KMS-11 (cell line): ENCODE data around the gene LARP4B.

Experiments used
- H2AFZ ChIP-seq: fragments of 200-600 bp; sonication (generic); 2 replicates; pipeline ENCODE4 v1.6.1; 2016; ENCODE audit warnings: antibody characterized with exemption, mixed run types, low read depth
- H3K27ac ChIP-seq: fragments of 200-600 bp; sonication (generic); 2 replicates; pipeline ENCODE4 v1.6.1; 2016; ENCODE audit warnings: mild to moderate bottlenecking, mixed run types
- H3K27me3 ChIP-seq: fragments of 200-600 bp; sonication (generic); 2 replicates; pipeline ENCODE4 v1.6.1; 2017; ENCODE audit warnings: mild to moderate bottlenecking, low read depth, mixed run types, moderate library complexity; ENCODE audit not compliant: insufficient read depth
- H3K36me3 ChIP-seq: fragments of 200-600 bp; sonication (generic); 2 replicates; pipeline ENCODE4 v1.6.1; 2017; ENCODE audit warnings: mild to moderate bottlenecking, mixed run types; ENCODE audit not compliant: insufficient read depth
- H3K4me1 ChIP-seq: fragments of 200-600 bp; sonication (generic); 2 replicates; pipeline ENCODE4 v1.6.1; 2016; ENCODE audit warnings: mild to moderate bottlenecking, low read depth, mixed run types; ENCODE audit not compliant: poor library complexity, severe bottlenecking
- H3K4me2 ChIP-seq: fragments of 200-600 bp; sonication (generic); 2 replicates; pipeline ENCODE4 v1.7.0; 2016; ENCODE audit warnings: mild to moderate bottlenecking, mixed run types
- H3K4me3 ChIP-seq: fragments of 200-600 bp; sonication (generic); IDR thresholded peaks from 2 replicates; pipeline ENCODE4 v1.6.1; 2017; ENCODE audit warnings: low read depth, low read length, mixed read lengths; ENCODE audit not compliant: insufficient read depth
- H3K79me2 ChIP-seq: fragments of 200-600 bp; sonication (generic); 2 replicates; pipeline ENCODE4 v1.6.1; 2016; ENCODE audit warnings: low read depth, mixed run types; ENCODE audit not compliant: insufficient read depth
- H3K9ac ChIP-seq: fragments of 200-600 bp; sonication (generic); 2 replicates; pipeline ENCODE4 v1.6.1; 2016; ENCODE audit warnings: mild to moderate bottlenecking, mixed run types
- H4K20me1 ChIP-seq: fragments of 200-600 bp; sonication (generic); 2 replicates; pipeline ENCODE4 v1.6.1; 2016; ENCODE audit warnings: mild to moderate bottlenecking, mixed run types; ENCODE audit not compliant: insufficient read depth
- TF ChIP-seq, protein P1 (sequence below): fragments of 200-600 bp; sonication (generic); conservative IDR thresholded peaks from 2 replicates; pipeline ENCODE4 v1.6.1; 2017; ENCODE audit warnings: low read depth, mild to moderate bottlenecking, antibody characterized with exemption, low read length, moderate library complexity, mixed read lengths

The LARP4B gene

DNA sequence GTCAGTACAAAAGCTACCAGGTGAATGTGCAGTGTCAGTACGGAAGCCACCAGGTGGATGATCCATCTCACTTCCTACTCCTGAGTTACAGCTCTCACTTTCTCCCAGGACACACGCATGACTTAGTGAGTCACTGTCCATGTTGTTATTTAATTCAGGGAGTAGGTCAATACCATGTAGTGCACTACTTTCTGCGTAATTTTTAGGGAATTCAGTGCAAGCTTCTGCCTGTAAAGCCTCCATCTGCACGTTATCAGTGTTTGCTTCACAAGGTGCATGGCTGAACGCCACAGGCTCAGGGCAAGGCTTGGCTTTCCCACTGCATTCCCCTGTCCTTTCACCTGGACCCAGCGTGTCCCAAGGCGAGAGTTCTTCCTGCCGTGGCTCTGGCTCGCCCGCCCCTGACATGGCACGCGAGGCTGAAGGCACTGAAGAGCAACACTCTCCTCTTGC, 59.5 kb downstream of the LARP4B start:
- Histone ChIP-seq H3K4me1 (peaks cover 15% of the 10 kb centered on the region), H4K20me1 (peaks cover 5% of the 10 kb centered on the region; the same call in 1 of the 2 replicates), H3K4me2 (no peak overlapping the region), H3K36me3 (no peaks in the 10 kb centered on the region; the same call in 1 of the 2 replicates), H3K79me2 (peaks cover 80% of the 10 kb centered on the region), H2AFZ (no peak overlapping the region), H3K27me3 (no peaks in the 10 kb centered on the region), H3K9ac (no peak overlapping the region), H3K27ac (no peak overlapping the region), H3K4me3 (no peak overlapping the region)
- TF ChIP-seq, protein P1, sequence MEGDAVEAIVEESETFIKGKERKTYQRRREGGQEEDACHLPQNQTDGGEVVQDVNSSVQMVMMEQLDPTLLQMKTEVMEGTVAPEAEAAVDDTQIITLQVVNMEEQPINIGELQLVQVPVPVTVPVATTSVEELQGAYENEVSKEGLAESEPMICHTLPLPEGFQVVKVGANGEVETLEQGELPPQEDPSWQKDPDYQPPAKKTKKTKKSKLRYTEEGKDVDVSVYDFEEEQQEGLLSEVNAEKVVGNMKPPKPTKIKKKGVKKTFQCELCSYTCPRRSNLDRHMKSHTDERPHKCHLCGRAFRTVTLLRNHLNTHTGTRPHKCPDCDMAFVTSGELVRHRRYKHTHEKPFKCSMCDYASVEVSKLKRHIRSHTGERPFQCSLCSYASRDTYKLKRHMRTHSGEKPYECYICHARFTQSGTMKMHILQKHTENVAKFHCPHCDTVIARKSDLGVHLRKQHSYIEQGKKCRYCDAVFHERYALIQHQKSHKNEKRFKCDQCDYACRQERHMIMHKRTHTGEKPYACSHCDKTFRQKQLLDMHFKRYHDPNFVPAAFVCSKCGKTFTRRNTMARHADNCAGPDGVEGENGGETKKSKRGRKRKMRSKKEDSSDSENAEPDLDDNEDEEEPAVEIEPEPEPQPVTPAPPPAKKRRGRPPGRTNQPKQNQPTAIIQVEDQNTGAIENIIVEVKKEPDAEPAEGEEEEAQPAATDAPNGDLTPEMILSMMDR, result no peak

DNA sequence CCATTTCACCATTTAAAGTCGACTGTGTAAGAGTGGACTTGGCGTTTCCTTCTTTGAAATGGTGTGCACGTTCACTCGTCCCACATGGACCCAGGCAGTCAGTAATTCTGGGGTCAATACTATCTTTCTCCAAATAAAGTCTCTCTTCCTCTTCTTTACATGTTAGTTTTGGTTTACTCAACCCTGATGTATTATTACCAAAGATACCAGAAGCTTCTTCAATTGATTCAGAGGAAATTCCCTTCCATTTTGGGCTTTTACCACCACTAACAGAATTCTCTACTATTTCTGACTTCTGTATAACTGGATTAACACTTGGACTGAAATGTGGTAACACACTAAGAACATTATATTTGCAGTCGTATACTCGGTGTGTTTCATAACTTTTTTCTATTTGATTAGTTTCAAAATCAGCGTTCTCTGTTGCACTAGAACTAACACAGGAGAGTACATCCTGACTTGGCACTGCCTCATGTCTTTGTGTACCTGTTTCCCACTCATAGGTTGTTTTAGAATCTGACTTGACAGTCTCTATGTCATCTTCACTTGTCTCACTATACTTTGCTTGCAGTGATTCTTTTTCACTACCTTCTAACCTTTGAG, 60.8 kb downstream of the LARP4B start:
- Histone ChIP-seq H3K79me2 (peaks cover 83% of the 10 kb centered on the region), H3K27ac (no peak overlapping the region), H4K20me1 (peaks cover 17% of the 10 kb centered on the region; the same call in 1 of the 2 replicates), H3K4me3 (no peak overlapping the region), H2AFZ (no peak overlapping the region), H3K4me2 (no peak overlapping the region), H3K36me3 (no peaks in the 10 kb centered on the region; the same call in 1 of the 2 replicates), H3K27me3 (no peaks in the 10 kb centered on the region), H3K4me1 (peaks cover 28% of the 10 kb centered on the region), H3K9ac (no peak overlapping the region)
- TF ChIP-seq, protein P1, result no peak

DNA sequence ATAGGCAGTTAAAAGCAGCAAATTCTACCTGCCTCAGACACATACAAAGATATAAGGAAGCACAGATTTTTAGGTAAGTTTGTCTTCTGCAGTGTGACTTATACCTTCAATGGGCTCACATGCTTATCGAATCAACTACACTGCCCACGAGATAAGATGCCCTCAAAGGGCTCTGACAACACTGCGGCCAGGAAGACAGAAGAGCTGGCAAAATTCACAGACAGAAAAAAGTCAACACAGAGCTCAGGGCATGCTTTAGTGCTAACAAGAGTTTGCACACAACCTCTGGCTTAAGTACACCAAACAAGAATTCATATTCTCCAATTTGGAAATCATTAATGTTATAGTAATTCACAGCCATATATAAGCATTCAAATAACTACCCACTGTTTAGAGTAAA, 62.3 kb downstream of the LARP4B start:
- Histone ChIP-seq H3K27me3 (no peaks in the 10 kb centered on the region), H3K79me2 (peaks cover 90% of the 10 kb centered on the region), H2AFZ (no peak overlapping the region), H3K4me2 (no peak overlapping the region), H3K4me1 (peaks cover 34% of the 10 kb centered on the region), H3K36me3 (peaks cover 5% of the 10 kb centered on the region; the same call in 1 of the 2 replicates), H3K9ac (no peak overlapping the region), H3K27ac (no peak overlapping the region), H3K4me3 (no peak overlapping the region), H4K20me1 (peaks cover 20% of the 10 kb centered on the region; the same call in 1 of the 2 replicates)
- TF ChIP-seq, protein P1, result no peak

DNA sequence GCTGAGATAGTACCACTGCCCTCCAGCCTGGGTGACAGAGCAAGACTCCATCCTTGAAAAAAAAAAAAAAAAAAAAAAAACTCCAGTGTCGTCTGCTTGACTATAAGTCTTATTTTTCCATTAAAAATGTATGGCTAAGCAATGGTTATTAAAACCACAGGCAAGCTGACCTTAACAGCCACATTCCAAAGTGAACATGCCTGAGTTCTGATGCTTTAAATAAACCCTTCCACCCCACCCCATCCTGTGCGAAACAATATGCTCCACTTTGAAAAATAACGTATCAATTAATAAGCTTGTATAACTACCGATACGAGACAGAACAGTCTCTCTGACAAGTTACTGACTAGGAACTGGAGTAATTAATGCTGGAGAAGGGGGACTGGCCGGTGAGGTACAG, 63.7 kb downstream of the LARP4B start:
- TF ChIP-seq, protein P1, result no peak
- Histone ChIP-seq H3K4me3 (no peak overlapping the region), H4K20me1 (peaks cover 20% of the 10 kb centered on the region; the same call in 1 of the 2 replicates), H3K36me3 (peaks cover 15% of the 10 kb centered on the region; the same call in 1 of the 2 replicates), H3K4me1 (peaks cover 34% of the 10 kb centered on the region), H3K27me3 (no peaks in the 10 kb centered on the region), H3K9ac (no peak overlapping the region), H3K27ac (no peak overlapping the region), H3K4me2 (peak overlapping the region; percentile 61; the same call in 1 of the 2 replicates), H2AFZ (no peak overlapping the region), H3K79me2 (peaks cover 81% of the 10 kb centered on the region; the same call in 1 of the 2 replicates)
